ENCODE measurements around the gene TMEM132A.

TMEM132A gene

GRCh38 chr11:60923326-60923725, 934 bp upstream of the TMEM132A start:
- no peak for DNase-seq

GRCh38 chr11:60923800-60924109, 505 bp upstream of the TMEM132A start:
- DNase-seq, result no peak

- DNase-seq, result no peak
Measured at GRCh38 chr11:60924906-60925853, 920 bp downstream of the TMEM132A start.

- no peak for DNase-seq
Measured at GRCh38 chr11:60925868-60926267, 1.6 kb downstream of the TMEM132A start.

GRCh38 chr11:60926500-60926899, 2.2 kb downstream of the TMEM132A start:
- DNase-seq, result no peak

GRCh38 chr11:60927061-60927592, 2.9 kb downstream of the TMEM132A start:
- no peak for DNase-seq

- DNase-seq, result no peak
Measured at GRCh38 chr11:60927600-60927999, 3.3 kb downstream of the TMEM132A start.

- no peak for DNase-seq
Measured at GRCh38 chr11:60928563-60929001, 4.3 kb downstream of the TMEM132A start.

GRCh38 chr11:60929764-60930163, 5.5 kb downstream of the TMEM132A start:
- DNase-seq, result no peak

- no peak for DNase-seq
Measured at GRCh38 chr11:60930394-60930793, 6.1 kb downstream of the TMEM132A start.

GRCh38 chr11:60931917-60932316, 7.7 kb downstream of the TMEM132A start:
- DNase-seq, result no peak

- no peak for DNase-seq
Measured at GRCh38 chr11:60932605-60933356, 8.5 kb downstream of the TMEM132A start.

GRCh38 chr11:60933416-60934123, 9.3 kb downstream of the TMEM132A start:
- DNase-seq, result no peak

GRCh38 chr11:60934124-60934789, 10.0 kb downstream of the TMEM132A start:
- DNase-seq, result no peak

GRCh38 chr11:60934790-60935605, 10.7 kb downstream of the TMEM132A start:
- no peak for DNase-seq

- no peak for DNase-seq
Measured at GRCh38 chr11:60935676-60936442, 11.6 kb downstream of the TMEM132A start.

- no peak for DNase-seq
Measured at GRCh38 chr11:60936467-60937143, 12.3 kb downstream of the TMEM132A start.

GRCh38 chr11:60937144-60937527, 12.9 kb downstream of the TMEM132A start:
- no peak for DNase-seq

- no peak for DNase-seq
Measured at GRCh38 chr11:60937811-60938210, 13.6 kb downstream of the TMEM132A start.

GRCh38 chr11:60938500-60938899, 14.2 kb downstream of the TMEM132A start:
- DNase-seq, result no peak
